GM18498 (cell line): ENCODE measurements around the gene ZNG1A.
A peak's percentile ranks its signal among the peaks of the same experiment; 100 is the strongest.
"Not testable (repeated sequence)": the region's sequence is repeated elsewhere in the genome, so short reads cannot be mapped to it uniquely, and the experiment has no call there.

ENCODE experiments used
- ATAC-seq: cut with Tn5 transposase; IDR thresholded peaks from one replicate; pipeline ENCODE4 v1.9.1; 2021; ENCODE audit warnings: mild to moderate bottlenecking, moderate library complexity; ENCODE audit not compliant: unreplicated experiment

Gene ZNG1A

DNA sequence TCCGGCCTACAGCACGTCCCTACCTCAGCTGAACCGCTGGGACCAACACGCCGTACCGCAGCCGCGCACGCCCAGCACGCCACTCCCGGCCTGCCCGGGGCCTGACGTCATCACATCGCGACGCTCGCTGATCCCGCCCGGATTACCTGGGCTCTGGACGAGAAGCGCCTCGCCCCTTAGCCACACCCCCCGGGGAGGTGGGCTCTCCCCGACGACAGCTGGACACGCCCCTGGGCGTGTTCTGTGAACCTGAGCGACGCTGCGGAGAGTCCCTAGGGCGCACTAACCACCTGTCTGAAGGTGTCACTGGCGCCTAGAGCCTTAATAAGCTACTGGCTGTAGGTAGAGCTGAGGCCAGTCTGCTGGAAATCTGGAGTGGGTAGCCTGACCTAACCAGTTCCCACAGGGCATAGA, at the start of gene ZNG1A:
Gene ZNG1A (minus strand): TSS at position 87 of the 414 bp plus-strand sequence. CDS start 87 bp downstream, outside the sequence.
- ATAC-seq = not testable (repeated sequence)

- no peak for ATAC-seq
Measured at GRCh38 chr9:227860-228259, 49.0 kb upstream of the ZNG1A start.

DNA sequence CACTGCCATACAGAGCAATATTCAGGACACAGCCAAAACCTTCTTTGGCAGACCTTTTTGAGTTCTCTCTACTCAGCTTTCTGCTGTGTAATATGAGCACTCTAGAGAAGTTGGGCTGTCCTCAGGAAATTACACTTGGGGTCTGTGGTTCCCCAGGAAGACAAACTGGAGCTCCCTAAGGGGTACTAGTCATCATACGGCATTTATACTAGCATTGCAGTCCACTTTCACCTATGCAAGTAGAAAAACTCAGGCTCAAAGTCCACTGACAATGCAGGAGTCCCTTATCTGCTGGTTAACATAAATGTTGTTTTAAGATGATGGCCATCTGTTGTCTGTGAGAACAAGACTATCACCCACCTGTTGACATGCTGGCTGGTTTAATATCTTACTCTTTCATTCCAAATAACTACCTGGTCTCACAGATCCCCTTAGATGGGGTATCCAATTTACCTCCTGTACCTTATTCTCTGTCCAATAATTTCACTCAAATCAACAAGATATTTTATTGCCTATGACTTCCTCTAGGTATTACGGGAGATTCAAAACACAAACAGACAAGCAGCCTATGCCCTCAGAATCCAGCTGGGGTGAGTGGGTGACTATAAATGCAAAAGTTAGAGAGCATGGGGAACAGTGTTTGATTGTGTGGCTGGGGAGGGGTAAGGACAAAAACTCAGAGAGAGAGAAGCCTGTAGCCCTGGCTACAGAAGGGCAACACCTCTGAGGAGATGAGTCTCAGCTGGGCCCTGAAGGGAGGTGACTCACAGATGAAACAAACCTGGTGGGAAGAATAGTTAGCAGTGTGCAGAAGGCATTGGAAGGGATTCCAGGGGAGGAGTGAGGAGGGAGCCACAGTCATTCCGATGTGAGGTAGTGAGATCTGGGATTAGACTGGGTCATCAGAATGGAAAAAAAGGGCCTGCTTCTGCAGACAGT, 46.0 kb upstream of the ZNG1A start:
- no peak for ATAC-seq

- no peak for ATAC-seq
Measured at GRCh38 chr9:224026-224425, 45.2 kb upstream of the ZNG1A start.

- ATAC-seq = no peak
Measured at GRCh38 chr9:223152-223551, 44.3 kb upstream of the ZNG1A start.

- no peak for ATAC-seq
Measured at GRCh38 chr9:221989-222776, 43.3 kb upstream of the ZNG1A start.

DNA sequence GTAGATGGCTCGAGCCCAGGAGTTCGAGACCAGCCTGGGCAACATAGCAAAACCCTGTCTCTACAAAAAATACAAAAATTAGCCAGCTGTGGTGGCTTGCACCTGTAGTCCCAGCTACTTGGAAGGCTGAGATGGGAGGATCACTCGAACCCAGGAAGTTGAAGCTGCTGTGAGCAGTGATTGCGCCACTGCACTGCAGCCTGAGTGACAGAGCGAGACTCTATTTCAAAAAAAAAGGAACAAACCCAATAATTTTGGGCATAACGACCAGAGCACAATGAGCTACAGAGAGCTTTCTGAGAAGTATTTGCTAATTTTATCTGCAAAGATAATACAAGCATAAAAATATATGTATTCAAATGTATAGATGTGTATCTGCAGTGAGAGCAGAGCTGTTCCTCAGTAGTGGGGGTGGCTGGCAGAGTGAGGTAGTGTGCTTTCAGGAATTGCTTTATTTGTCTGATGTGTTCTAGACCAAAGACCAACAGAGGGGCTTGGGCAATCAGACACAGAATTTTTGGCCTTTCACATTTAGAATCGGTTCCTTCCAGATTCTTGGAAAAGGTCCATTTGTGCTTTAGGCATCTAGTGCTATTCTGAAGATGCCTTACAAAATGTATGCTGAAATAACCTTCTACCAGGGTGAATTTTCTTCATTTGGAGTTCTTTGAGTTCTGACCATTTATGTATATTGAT, 41.0 kb upstream of the ZNG1A start:
- ATAC-seq = no peak

DNA sequence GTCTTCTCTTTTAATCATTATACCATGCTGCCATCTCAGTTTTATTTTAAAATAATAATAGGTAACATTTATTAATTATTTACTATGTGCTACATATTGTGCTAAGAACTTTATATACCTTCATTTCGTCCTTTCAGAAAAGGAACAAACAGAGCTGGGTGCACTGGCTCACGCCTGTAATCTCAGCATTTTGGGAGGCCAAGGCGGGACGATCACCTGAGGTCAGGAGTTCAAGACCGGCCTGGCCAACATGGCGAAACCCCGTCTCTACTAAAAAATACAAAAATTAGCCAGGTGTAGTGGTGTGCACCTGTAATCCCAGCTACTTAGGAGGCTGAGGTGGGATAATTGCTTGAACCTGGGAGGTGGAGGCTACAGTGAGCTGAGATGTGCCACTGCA, 40.2 kb upstream of the ZNG1A start:
- not testable (repeated sequence) for ATAC-seq

DNA sequence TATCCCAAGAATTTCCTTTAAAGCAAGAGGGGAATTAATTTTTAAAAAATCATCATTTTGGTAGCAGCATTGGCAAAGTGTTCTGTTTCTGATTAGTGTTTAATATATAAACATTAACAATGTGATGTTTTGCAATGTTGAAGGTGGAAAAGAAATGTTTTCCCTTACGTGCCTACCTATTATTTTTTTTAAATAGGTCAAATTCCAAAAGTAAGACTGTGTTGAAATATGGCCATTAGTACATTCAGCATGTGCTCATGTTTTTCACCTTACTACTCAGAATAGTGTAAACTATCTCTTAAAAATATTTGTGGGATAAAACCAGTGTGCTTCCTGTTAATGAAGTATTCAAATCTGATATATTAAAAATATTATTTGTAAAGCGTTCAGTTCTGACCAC, 39.1 kb upstream of the ZNG1A start:
- no peak for ATAC-seq

GRCh38 chr9:216866-217265, 38.0 kb upstream of the ZNG1A start:
- ATAC-seq = no peak

DNA sequence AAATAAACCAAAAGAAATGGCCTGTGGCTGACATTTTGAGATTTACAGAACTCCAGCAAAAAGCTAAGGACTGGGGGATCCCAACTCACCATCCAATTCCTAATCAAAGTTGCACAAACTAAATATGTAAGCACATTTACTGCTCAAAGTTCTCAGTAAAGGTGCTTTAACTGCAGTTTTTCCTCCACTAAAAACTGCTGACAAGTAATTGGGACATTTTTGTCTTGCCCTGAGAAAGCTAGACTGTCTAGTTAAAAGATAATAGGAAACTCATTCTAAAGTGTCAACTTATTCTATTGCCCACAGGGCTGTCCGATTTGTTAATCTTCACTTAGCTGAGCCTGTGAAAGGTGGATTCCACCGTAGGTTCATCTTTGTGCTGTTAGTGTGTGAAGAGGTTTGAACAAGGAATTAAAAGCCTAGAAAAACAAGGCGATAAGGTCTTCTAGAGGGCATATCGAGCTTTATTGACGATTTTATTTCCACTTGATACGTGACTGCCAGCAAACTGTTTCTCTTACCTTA, 36.8 kb upstream of the ZNG1A start:
- ATAC-seq = no peak

- ATAC-seq = peak; percentile 88
Measured at GRCh38 chr9:214648-215493, 36.0 kb upstream of the ZNG1A start, which contains the start of gene DOCK8. Gene DOCK8, plus strand, starts transcription at chr9:214865. Its CDS starts 112 bp downstream, at chr9:214977.

DNA sequence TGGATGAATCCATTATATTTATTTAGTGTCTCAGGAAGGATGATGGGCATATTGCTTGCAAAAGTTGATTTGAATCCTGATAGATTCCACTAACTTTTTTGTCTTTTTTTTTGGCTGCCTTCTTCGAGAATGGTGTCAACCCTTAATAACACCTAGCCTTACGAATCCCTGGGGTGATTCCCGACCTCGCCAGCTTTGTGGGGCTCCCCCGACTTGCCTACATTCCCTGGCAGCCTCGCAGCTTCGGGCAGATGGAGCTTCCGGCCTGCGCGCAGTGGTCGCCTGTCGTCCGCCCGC, 35.4 kb upstream of the ZNG1A start:
- ATAC-seq = no peak

- not testable (repeated sequence) for ATAC-seq
Measured at GRCh38 chr9:213901-214300, 35.0 kb upstream of the ZNG1A start.

- no peak for ATAC-seq
Measured at GRCh38 chr9:212297-212696, 33.4 kb upstream of the ZNG1A start.

DNA sequence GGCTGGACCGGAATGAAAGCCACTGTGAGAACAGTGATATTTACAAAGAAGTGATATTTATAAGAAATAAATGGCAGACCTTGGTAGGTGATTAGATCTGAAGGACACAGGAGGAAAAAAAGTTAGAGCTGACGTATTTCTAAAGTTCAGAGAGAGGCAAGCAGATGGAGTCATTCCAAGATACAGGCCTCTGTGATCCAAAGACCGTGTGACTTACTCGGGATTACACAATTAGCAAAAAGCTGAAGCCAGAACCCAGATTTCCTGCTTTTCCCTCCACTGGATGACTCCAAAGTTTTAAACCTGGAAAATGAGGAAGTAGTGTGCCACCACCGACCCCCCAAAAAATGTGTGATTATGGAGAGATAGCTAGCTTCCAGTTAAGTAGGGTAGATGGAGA, 32.7 kb upstream of the ZNG1A start:
- no peak for ATAC-seq

DNA sequence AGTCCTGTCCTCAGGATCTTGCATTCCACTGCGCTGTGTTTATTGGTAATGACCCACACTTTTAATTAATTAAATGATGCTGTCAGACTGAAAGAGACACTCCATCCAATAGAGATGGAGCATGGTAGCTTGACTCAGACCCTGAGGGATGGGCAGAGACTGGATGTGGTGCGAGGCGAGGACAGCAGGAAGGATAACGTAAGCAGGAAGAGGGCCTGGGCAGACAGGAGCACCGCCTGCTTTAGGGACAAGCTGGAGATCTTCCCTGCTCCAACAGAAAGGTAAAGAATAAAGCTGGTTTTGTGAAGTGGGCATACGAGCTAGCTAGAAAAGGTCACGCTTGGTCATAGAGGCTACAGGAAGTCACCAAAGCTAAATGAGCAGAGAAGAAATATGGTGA, 32.2 kb upstream of the ZNG1A start:
- ATAC-seq = no peak

DNA sequence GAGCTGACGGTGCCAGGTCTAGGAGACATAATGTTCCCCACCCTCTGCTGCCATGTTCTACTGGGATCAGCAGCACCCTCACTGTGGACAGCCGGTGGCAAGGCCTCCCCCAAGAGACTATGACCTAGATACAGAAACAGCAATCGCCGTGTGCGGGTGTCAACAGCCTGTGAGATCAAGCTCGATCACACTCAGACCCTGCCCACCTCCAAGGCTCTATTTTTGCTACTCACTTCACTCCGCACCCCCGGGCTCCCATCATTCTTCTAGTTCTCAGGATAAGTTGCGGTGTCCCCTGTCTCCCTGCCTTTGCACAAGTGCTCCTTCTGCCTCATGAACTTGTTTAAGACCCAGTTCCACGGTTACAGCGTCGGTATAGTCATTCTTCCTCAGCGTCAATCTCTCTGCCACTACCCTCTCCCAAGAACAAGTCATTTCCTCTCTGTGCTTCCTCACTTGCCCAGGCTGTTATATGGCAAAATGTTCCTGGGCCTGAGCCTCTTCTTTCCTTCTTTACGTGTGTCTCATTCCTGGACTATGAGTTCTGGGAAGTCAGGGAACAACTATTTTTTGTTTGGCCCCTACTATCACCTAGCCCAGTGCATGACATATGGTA, 30.4 kb upstream of the ZNG1A start:
- no peak for ATAC-seq

- no peak for ATAC-seq
Measured at GRCh38 chr9:206481-206880, 27.6 kb upstream of the ZNG1A start.

- not testable (repeated sequence) for ATAC-seq
Measured at GRCh38 chr9:199601-200000, 20.7 kb upstream of the ZNG1A start.
